Measurements from ENCODE around the gene BLOC1S1.

Gene BLOC1S1

DNA sequence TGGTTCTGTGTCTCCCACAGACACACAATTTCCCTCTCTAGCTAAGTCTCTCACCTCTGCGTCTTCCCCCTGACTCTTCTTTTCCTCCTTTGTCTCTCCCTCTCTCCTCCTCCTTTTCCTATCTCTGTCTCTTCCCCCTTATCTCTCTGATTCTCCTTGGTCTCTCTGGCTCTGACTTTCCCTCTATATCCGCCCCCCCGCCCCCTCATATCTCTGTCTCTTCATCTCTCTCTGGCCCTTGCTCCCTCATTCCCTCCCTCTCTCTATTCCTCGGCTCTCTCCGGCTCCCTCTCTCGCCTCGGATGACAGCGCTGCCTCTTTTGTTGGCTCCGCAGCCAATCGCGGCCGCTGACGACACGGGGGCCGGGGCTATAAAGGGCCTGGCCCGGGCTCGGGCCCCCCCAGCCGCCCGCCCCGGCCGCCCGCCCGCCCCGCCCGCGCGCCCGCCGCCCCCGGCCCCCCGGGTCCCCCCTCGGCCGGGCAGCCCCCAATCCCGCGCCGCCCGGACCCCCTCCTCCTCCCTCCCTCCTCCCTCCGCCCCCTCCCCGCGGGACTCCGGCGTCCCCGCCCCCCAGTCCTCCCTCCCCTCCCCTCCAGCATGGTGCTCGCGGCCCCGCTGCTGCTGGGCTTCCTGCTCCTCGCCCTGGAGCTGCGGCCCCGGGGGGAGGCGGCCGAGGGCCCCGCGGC lies 27.0 kb downstream of the BLOC1S1 start, which contains the start of gene GDF11:
TSS of gene GDF11 (plus strand) at position 404 of the 687 bp plus-strand sequence. CDS start at position 599, 195 bp downstream.
- TF ChIP-seq, protein P1, sequence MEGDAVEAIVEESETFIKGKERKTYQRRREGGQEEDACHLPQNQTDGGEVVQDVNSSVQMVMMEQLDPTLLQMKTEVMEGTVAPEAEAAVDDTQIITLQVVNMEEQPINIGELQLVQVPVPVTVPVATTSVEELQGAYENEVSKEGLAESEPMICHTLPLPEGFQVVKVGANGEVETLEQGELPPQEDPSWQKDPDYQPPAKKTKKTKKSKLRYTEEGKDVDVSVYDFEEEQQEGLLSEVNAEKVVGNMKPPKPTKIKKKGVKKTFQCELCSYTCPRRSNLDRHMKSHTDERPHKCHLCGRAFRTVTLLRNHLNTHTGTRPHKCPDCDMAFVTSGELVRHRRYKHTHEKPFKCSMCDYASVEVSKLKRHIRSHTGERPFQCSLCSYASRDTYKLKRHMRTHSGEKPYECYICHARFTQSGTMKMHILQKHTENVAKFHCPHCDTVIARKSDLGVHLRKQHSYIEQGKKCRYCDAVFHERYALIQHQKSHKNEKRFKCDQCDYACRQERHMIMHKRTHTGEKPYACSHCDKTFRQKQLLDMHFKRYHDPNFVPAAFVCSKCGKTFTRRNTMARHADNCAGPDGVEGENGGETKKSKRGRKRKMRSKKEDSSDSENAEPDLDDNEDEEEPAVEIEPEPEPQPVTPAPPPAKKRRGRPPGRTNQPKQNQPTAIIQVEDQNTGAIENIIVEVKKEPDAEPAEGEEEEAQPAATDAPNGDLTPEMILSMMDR (conservative IDR thresholded peaks at IDR 0.05; ENCODE audit: control insufficient read depth, insufficient read depth, low read depth, low read length), result no peak
- peak within 1 kb of the TSS; percentile 70 for H3K4me3 ChIP-seq (ENCODE audit: control insufficient read depth, low read depth, low read length)
- peak; percentile 64 for DNase-seq (ENCODE audit: low read depth)

- DNase-seq (ENCODE audit: low read depth), result peak; percentile 66
- TF ChIP-seq, protein P1 (conservative IDR thresholded peaks at IDR 0.05; ENCODE audit: control insufficient read depth, insufficient read depth, low read depth, low read length), result no peak
- peak overlapping the region; percentile 70 for H3K4me3 ChIP-seq (ENCODE audit: control insufficient read depth, low read depth, low read length)
These were observed 27.8 kb downstream of the BLOC1S1 start for GRCh38 chr12:55743406-55744339.

- DNase-seq (ENCODE audit: low read depth), result no peak
- TF ChIP-seq, protein P1 (conservative IDR thresholded peaks at IDR 0.05; ENCODE audit: control insufficient read depth, insufficient read depth, low read depth, low read length), result no peak
- peak overlapping the region; percentile 70 for H3K4me3 ChIP-seq (ENCODE audit: control insufficient read depth, low read depth, low read length)
These were observed 28.6 kb downstream of the BLOC1S1 start for GRCh38 chr12:55744340-55745030.

DNA sequence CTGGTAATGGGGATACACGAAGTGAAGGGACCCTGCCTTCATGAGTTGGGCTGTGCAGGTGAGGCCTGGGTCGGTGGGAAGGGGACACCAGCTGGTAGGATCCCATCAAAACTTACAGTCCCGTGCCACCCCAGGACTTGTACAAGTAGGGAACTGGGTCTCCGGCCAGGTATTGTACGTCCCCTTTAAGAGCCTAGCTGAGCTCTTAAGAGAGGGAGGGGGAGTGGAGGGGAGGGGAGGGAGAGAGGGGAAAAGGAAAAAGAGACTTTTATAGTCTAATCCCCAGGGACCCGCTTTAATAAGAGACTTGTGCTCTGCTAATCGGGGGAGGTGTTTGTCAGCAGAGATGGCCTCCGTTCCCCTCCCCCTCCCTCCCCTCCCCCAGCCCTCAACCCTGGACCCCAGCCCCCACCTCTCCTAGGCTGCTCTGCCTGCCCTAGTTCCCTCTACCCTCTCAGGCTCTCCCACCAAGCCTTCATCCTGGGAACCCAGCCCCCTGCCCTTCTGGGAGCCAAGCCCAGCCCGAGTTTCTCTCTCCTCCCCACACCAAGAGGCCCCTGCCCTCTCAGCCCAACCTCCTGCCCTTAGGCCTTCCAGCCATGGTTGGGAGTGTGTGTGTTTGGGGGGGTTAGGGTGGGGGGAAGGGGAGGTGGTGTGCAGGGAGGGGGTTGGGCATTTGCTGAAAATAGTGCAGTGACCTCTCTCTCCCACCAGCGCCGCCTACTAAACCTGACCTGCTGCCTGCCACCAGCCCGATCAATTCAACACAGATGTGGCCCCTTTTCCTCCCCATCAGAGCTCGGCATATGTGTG lies 29.7 kb downstream of the BLOC1S1 start:
- DNase-seq (ENCODE audit: low read depth), result no peak
- peak overlapping the region; percentile 7 for H3K4me3 ChIP-seq (ENCODE audit: control insufficient read depth, low read depth, low read length)

DNA sequence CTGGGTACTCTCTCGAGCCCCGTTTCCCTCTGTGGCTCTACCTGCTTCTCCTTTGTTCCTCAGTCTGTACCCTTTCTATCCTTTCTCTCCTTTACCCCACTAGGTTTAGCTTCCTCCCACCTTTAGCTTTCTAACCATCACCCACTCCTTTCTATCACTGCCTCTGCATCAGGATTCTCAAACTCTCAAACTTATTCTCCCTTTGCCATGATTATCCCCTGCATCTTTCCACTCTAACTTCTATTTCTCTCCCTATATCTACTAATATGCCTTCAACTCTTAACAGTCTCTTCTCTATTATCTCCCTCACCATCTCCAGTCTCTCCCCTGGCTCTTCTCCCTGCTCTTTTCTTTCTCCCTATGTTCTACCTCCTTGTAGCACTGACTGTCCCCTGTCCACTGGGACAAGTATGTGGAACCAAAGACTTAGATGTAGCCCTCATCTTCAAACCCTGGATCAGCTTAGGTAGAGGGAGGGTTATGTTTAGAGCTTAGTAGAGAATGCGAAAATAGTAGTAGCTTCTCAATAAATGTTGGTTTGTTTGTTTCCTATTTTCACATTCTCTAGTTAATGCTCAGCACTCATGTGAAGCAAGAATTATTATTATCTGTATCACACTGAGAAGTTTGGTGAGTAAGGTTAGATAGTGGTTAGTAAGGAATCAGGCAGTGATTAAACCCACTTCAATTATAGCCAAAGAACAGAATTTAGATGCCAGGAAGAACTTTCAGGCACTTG lies 30.5 kb downstream of the BLOC1S1 start:
- DNase-seq (ENCODE audit: low read depth), result no peak
- no peak overlapping the region for H3K4me3 ChIP-seq (ENCODE audit: control insufficient read depth, low read depth, low read length)
- TF ChIP-seq, protein P1 (conservative IDR thresholded peaks at IDR 0.05; ENCODE audit: control insufficient read depth, insufficient read depth, low read depth, low read length), result no peak

More for the DNA sequence above, 29.7 kb downstream of the BLOC1S1 start:
- TF ChIP-seq, protein P1 (conservative IDR thresholded peaks at IDR 0.05; ENCODE audit: control insufficient read depth, insufficient read depth, low read depth, low read length), result no peak

Measured in fibroblast of mammary gland (primary cell).